Esophagus muscularis mucosa (tissue), 4 donors: ENCODE results near the gene SH3GL2. TPM values are rescaled to one million over a fixed set of nuclear protein-coding genes. Genes with fewer than 3 reads are reported as not detected.
A peak's percentile ranks its signal among the peaks of the same experiment; 100 is the strongest.

Experiments used
- DNase-seq: peaks from one replicate; pipeline ENCODE4 v3.0.0-alpha.2; 2017; ENCODE audit errors: extremely low spot score
- H3K27ac ChIP-seq, 4 donors: fragments of 200-600 bp; sonication (generic); replicated peaks in 1 of 4; 1 replicate in 3 of 4; 2 replicates in 1 of 4; pipeline ENCODE4 v1.5.1; 2016 to 2019; ENCODE audit warnings: mild to moderate bottlenecking in 1 of 4
- H3K27me3 ChIP-seq, 4 donors: fragments of 200-600 bp; sonication (generic); one replicate each; pipeline versions ENCODE4 v1.5.1 to v1.6.0; 2016 to 2019
- H3K36me3 ChIP-seq, 4 donors: fragments of 200-600 bp; sonication (generic); one replicate each; pipeline ENCODE4 v1.5.1; 2016 to 2019
- H3K4me1 ChIP-seq, 4 donors: fragments of 200-600 bp; sonication (generic); one replicate each; pipeline ENCODE4 v1.5.1; 2016 to 2019
- H3K4me3 ChIP-seq, 4 donors: fragments of 200-600 bp; sonication (generic); 1 replicate in 2 of 4; 2 replicates in 2 of 4; pipeline ENCODE4 v1.5.1; 2016 to 2019; ENCODE audit warnings: mild to moderate bottlenecking in 4 of 4, moderate library complexity in 1 of 4
- H3K9me3 ChIP-seq, 4 donors: fragments of 200-600 bp; sonication (generic); 1 replicate in 3 of 4; 2 replicates in 1 of 4; pipeline ENCODE4 v1.5.1; 2016 to 2019
- EP300 ChIP-seq: sonication (generic); formaldehyde crosslinking; IDR thresholded peaks from one replicate; pipeline ENCODE4 v1.6.1; 2017; ENCODE audit warnings: antibody characterized with exemption
- POLR2A ChIP-seq: fragments of 450-650 bp; IDR thresholded peaks from one replicate; pipeline ENCODE4 v1.6.1; 2017; ENCODE audit warnings: antibody characterized with exemption, moderate library complexity, mild to moderate bottlenecking, low read depth
- POLR2AphosphoS5 ChIP-seq, 2 donors: sonication (generic); formaldehyde crosslinking; IDR thresholded peaks; one replicate each; pipeline ENCODE4 v1.6.1; 2017; ENCODE audit warnings: antibody characterized with exemption in 2 of 2
- WGBS: methylation state at CpG from one replicate; pipeline ENCODE4 v1.1.5; 2018; 5-methylcytosine and 5-hydroxymethylcytosine counted together
- intact Hi-C: fragments of 100-400 bp; cut with DNase I; formaldehyde crosslinking; loops from one replicate; pipeline ENCODE4 v1.15.1; 2023
- total RNA-seq, 4 donors: library from RNA; depleted of rRNA; stranded (reverse); fragments of >200 nt; gene quantifications; one replicate each; pipeline versions ENCODE4 v1.1.0 to v1.2.1, GENCODE V29; 2016
- TF ChIP-seq, protein P1 (sequence below), 3 experiments: fragments of 200-600 bp in 2 of 3; fragments of 450-650 bp in 1 of 3; sonication (generic) in 2 of 3; IDR thresholded peaks; one replicate each; pipeline ENCODE4 v1.5.1; 2017 to 2019; ENCODE audit warnings: antibody characterized with exemption in 3 of 3, mild to moderate bottlenecking in 2 of 3, moderate library complexity in 1 of 3

SH3GL2 gene
- total RNA-seq, 4 donors from 2014 or later, result 3.3 to 6.7 (median 5.2) TPM

DNA sequence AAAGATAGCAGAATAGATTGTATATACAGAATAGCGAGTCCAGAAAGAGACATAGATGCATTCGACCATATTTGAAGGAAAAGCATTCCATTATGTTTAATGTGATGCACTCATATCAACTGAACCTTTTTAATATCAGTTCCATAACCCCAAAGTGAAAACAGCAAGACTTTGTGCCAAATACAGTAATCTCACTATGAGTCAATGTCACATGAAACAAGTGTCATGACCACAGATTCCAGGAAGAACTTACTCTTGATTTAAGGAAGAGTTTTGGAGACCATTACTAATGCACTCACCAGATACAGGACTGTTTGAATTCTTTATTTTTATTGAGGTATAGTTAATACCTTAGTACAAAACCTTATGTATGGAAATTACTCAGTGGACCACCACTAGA lies 220.5 kb downstream of the SH3GL2 start:
- Histone ChIP-seq H3K4me3 (no peak overlapping the region), H3K36me3 (peaks cover 0 to 4% (median 0%) of the 10 kb centered on the region in 4 donors), H3K27me3 (no peaks in the 10 kb centered on the region), H3K4me1 (no peaks in the 10 kb centered on the region), H3K27ac (no peak overlapping the region), H3K9me3 (no peaks in the 10 kb centered on the region)
- DNase-seq, result no peak
- intact Hi-C loops, result no loop called here
- 74% methylated on average over 2 of the region's 2 CpGs for WGBS
- TF ChIP-seq POLR2A (no peak), EP300 (no peak), POLR2AphosphoS5 (IDR thresholded peaks at IDR 0.05) (no peak)
- TF ChIP-seq, protein P1, sequence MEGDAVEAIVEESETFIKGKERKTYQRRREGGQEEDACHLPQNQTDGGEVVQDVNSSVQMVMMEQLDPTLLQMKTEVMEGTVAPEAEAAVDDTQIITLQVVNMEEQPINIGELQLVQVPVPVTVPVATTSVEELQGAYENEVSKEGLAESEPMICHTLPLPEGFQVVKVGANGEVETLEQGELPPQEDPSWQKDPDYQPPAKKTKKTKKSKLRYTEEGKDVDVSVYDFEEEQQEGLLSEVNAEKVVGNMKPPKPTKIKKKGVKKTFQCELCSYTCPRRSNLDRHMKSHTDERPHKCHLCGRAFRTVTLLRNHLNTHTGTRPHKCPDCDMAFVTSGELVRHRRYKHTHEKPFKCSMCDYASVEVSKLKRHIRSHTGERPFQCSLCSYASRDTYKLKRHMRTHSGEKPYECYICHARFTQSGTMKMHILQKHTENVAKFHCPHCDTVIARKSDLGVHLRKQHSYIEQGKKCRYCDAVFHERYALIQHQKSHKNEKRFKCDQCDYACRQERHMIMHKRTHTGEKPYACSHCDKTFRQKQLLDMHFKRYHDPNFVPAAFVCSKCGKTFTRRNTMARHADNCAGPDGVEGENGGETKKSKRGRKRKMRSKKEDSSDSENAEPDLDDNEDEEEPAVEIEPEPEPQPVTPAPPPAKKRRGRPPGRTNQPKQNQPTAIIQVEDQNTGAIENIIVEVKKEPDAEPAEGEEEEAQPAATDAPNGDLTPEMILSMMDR (IDR thresholded peaks at IDR 0.05), result no peak

DNA sequence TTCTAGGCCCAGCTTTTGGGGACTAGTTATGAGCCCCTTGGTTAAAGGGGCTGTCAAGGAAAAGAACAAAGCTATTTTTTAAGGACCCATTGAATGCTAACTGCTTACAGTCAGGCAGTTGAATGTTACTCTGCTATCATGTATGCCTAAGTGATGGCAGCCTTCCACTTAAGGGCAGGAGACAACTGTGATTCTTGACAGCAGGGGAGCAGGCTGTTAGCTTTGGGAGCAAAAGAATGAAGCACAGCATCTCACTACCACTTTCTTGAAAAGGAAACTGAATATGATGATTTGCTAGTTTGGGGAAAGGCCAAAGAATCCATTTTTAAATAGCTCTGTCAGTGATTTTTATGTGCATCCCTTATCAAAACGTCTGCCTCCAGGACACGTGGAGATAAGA lies 221.6 kb downstream of the SH3GL2 start:
- TF ChIP-seq, protein P1 (IDR thresholded peaks at IDR 0.05), result no peak
- no peak for TF ChIP-seq EP300
- TF ChIP-seq POLR2A, result no peak
- no peak for TF ChIP-seq POLR2AphosphoS5 (IDR thresholded peaks at IDR 0.05)
- H3K27me3 ChIP-seq, result no peaks in the 10 kb centered on the region
- intact Hi-C loops, result loop anchor here (10.0 kb wide), 1 partner anchor 1224 kb away; no protein-coding TSS in a partner anchor
- no peak overlapping the region for H3K27ac ChIP-seq
- no peak for DNase-seq
- H3K9me3 ChIP-seq, result no peaks in the 10 kb centered on the region
- no peaks in the 10 kb centered on the region for H3K4me1 ChIP-seq
- H3K4me3 ChIP-seq, result no peak overlapping the region
- 61% methylated on average over 2 of the region's 2 CpGs for WGBS
- peaks cover 0 to 4% (median 0%) of the 10 kb centered on the region in 4 donors for H3K36me3 ChIP-seq

DNA sequence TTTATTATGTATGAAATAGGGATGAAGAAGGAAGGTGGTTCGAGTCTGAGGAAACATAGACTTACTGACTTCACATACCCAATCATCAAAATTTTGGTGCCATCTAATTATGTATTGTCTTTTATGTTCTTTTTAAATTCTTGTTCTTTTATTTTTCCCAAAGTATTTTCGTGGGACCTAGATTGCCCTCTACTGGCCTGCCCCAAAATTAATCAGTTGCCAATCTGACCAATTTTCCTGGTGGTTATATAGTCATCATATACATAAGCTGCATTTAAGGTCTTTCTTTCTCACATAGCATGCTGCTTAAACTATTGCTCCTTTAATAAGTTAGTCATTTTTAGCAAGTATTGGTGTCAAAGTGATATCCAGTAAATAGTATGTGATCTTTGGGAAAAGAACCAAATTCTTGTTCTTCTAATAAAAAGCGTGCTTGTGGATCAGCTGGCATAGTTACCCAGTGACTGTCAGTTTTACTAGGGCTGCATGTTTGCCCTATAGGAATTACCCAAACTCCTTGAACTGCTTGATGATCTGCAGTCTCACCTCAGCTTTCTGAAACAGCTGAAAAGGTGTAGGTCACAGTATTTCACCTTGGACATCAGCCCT lies 223.5 kb downstream of the SH3GL2 start:
- WGBS, result 44% methylated on average over 3 of the region's 3 CpGs
- H3K27me3 ChIP-seq, result no peaks in the 10 kb centered on the region
- TF ChIP-seq EP300 (no peak), POLR2A (no peak), POLR2AphosphoS5 (IDR thresholded peaks at IDR 0.05) (no peak)
- TF ChIP-seq, protein P1 (IDR thresholded peaks at IDR 0.05), result peak; percentile 46 to 57 (median 52)
- no peaks in the 10 kb centered on the region for H3K36me3 ChIP-seq
- no peak overlapping the region for H3K4me3 ChIP-seq
- peak; percentile 57 for DNase-seq
- no peak overlapping the region for H3K27ac ChIP-seq
- no peaks in the 10 kb centered on the region for H3K4me1 ChIP-seq
- H3K9me3 ChIP-seq, result no peaks in the 10 kb centered on the region
- intact Hi-C loops, result loop anchor here (2.0 to 10.0 kb wide), 2 partner anchors 272 to 1222 kb away; no protein-coding TSS in a partner anchor

DNA sequence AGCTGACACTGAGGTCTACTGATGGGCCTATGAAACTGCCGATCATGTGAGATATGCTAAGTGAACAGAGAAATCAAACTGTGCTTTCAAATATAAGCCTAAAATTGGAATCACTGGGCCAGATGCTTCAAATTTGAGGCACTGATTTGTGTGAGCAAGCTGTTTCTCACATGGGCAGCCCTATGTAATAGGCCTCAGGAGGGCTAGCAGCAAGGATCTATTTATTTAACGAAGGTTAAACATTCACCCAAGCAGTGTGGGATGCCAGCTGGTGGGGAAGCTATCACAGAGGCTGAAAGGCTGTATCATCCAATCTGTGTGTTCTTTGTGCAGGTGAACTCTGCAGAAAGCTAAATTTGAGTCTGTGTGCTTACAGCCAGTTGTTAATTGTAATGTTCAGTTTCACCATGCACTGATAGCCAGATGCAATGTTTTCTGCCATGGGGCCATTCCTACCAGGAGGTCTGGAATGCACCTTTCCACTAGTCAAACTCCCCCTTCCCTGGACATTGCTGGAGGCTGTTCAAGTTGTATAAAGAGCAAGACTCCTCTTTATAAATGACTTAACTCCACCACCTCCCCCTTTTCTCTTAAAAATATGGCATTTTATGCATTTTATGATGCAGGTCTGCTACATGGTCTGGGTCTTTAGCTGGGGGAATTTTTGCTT lies 228.9 kb downstream of the SH3GL2 start:
- H3K36me3 ChIP-seq, result no peaks in the 10 kb centered on the region
- H3K27me3 ChIP-seq, result no peaks in the 10 kb centered on the region
- no peak overlapping the region for H3K27ac ChIP-seq
- H3K4me3 ChIP-seq, result no peak overlapping the region
- WGBS, result 71% methylated on average over 2 of the region's 2 CpGs
- intact Hi-C loops, result loop anchor here (10.0 kb wide), 1 partner anchor 1217 kb away; no protein-coding TSS in a partner anchor
- no peak for TF ChIP-seq POLR2AphosphoS5 (IDR thresholded peaks at IDR 0.05)
- TF ChIP-seq, protein P1 (IDR thresholded peaks at IDR 0.05), result no peak
- TF ChIP-seq EP300, result no peak
- TF ChIP-seq POLR2A, result no peak
- H3K9me3 ChIP-seq, result no peaks in the 10 kb centered on the region
- peaks cover 6 to 21% (median 18%) of the 10 kb centered on the region in 4 donors for H3K4me1 ChIP-seq
- DNase-seq, result peak; percentile 53
